Kidney tubule cell (primary cell): ENCODE data around the gene COA8.

ENCODE experiments used
- DNase-seq: peaks from one replicate; pipeline ENCODE4 v3.0.0-alpha.2; 2018; ENCODE audit warnings: low spot score

The COA8 gene

GRCh38 chr14:103525430-103526246 lies 37.1 kb upstream of the COA8 start:
- peak; percentile 52 for DNase-seq

GRCh38 chr14:103526247-103526913 lies 36.4 kb upstream of the COA8 start:
- no peak for DNase-seq

- DNase-seq: no peak
Observed at GRCh38 chr14:103526914-103527248, 35.9 kb upstream of the COA8 start.

- DNase-seq: peak; percentile 85
Observed at GRCh38 chr14:103527408-103528145, 35.2 kb upstream of the COA8 start.

- DNase-seq: no peak
Observed at GRCh38 chr14:103528146-103528586, 34.6 kb upstream of the COA8 start.

- DNase-seq: peak; percentile 86
Observed at GRCh38 chr14:103528587-103529382, 34.0 kb upstream of the COA8 start, which contains the start of gene TRMT61A. TRMT61A (plus strand) TSS chr14:103529196; CDS start chr14:103529979, 783 bp downstream.

- no peak for DNase-seq
Observed at GRCh38 chr14:103529383-103530365, 33.1 kb upstream of the COA8 start.

GRCh38 chr14:103530390-103530789 lies 32.4 kb upstream of the COA8 start:
- DNase-seq: no peak

- DNase-seq: no peak
Observed at GRCh38 chr14:103530831-103531230, 31.9 kb upstream of the COA8 start.

GRCh38 chr14:103531421-103532215 lies 31.1 kb upstream of the COA8 start:
- DNase-seq: no peak

GRCh38 chr14:103532216-103533136 lies 30.3 kb upstream of the COA8 start:
- DNase-seq: no peak

- DNase-seq: no peak
Observed at GRCh38 chr14:103533137-103533998, 29.4 kb upstream of the COA8 start.

- DNase-seq: no peak
Observed at GRCh38 chr14:103533999-103534575, 28.7 kb upstream of the COA8 start.

- no peak for DNase-seq
Observed at GRCh38 chr14:103534576-103535061, 28.1 kb upstream of the COA8 start.

GRCh38 chr14:103535081-103535890 lies 27.5 kb upstream of the COA8 start:
- no peak for DNase-seq

GRCh38 chr14:103535891-103536565 lies 26.7 kb upstream of the COA8 start:
- DNase-seq: no peak
